ENCODE results near the gene TIMP3.

- TF ChIP-seq ZNF76 (tag by site-specific recombination; IDR thresholded peaks at IDR 0.05; ENCODE audit: borderline replicate concordance, low read depth) (no peak), WT1 (tag by site-specific recombination; IDR thresholded peaks at IDR 0.05) (no peak), ZNF138 (tag by site-specific recombination; IDR thresholded peaks at IDR 0.05; ENCODE audit: borderline replicate concordance) (no peak), ZNF24 (tag by site-specific recombination; IDR thresholded peaks at IDR 0.05) (no peak), ZNF600 (tag by site-specific recombination; IDR thresholded peaks at IDR 0.05) (no peak), PBX3 (CRISPR knock-in tag; IDR thresholded peaks at IDR 0.05) (no peak), ZNF621 (tag by site-specific recombination; IDR thresholded peaks at IDR 0.05) (no peak), ZNF785 (tag by site-specific recombination; IDR thresholded peaks at IDR 0.05) (no peak), ZNF610 (tag by site-specific recombination; IDR thresholded peaks at IDR 0.05; ENCODE audit: borderline replicate concordance) (no peak), CTCF (tag by site-specific recombination; IDR thresholded peaks at IDR 0.05) (no peak), RBAK (tag by site-specific recombination; IDR thresholded peaks at IDR 0.05) (no peak)
Observed at GRCh38 chr22:32754413-32755041, 47.0 kb upstream of the TIMP3 start.

Measured in HEK293 (cell line).